ENCODE results near the gene AKAP6. TPM values are rescaled to one million over a fixed set of nuclear protein-coding genes. Genes with fewer than 3 reads are reported as not detected.

Gene AKAP6
- total RNA-seq, 2 experiments from 2014 or later: 1.2 to 1.4 TPM

DNA sequence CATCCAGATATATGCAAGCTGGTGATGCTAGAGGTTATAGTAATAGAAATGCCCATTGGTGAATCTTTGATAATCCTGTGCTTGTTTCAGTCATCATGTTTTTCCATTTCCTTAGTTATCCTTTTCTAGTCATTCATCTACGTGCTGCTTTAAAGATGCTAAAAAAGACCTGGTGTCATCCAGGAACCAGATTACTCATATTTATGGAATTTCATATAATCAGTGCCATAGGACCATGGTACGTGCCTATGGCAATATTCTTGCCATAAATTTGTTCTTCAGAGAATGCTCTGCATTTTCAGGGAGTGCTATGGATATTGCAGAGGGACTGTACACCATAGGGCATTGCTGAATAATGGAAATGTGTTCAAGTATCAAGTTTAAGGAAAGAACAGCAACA, 267.3 kb downstream of the AKAP6 start:
- DNase-seq (no peak), ATAC-seq (no peak)
- no peaks in the 10 kb centered on the region for H3K36me3 Mint-ChIP-seq (ENCODE audit: low read depth)
- intact Hi-C loops (cut with micrococcal nuclease): no loop called here
- no peak overlapping the region for H3K27ac Mint-ChIP-seq
- no peaks in the 10 kb centered on the region for H3K9me3 Mint-ChIP-seq
- H3K27me3 Mint-ChIP-seq: no peaks in the 10 kb centered on the region
- TF ChIP-seq, protein P1, sequence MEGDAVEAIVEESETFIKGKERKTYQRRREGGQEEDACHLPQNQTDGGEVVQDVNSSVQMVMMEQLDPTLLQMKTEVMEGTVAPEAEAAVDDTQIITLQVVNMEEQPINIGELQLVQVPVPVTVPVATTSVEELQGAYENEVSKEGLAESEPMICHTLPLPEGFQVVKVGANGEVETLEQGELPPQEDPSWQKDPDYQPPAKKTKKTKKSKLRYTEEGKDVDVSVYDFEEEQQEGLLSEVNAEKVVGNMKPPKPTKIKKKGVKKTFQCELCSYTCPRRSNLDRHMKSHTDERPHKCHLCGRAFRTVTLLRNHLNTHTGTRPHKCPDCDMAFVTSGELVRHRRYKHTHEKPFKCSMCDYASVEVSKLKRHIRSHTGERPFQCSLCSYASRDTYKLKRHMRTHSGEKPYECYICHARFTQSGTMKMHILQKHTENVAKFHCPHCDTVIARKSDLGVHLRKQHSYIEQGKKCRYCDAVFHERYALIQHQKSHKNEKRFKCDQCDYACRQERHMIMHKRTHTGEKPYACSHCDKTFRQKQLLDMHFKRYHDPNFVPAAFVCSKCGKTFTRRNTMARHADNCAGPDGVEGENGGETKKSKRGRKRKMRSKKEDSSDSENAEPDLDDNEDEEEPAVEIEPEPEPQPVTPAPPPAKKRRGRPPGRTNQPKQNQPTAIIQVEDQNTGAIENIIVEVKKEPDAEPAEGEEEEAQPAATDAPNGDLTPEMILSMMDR (IDR thresholded peaks at IDR 0.05): no peak
- CTCF ChIA-PET: no interaction called here
- no peaks in the 10 kb centered on the region for H3K4me1 Mint-ChIP-seq (ENCODE audit: low read depth)
- POLR2A ChIA-PET: no interaction called here
- no peak overlapping the region for H3K4me3 Mint-ChIP-seq

DNA sequence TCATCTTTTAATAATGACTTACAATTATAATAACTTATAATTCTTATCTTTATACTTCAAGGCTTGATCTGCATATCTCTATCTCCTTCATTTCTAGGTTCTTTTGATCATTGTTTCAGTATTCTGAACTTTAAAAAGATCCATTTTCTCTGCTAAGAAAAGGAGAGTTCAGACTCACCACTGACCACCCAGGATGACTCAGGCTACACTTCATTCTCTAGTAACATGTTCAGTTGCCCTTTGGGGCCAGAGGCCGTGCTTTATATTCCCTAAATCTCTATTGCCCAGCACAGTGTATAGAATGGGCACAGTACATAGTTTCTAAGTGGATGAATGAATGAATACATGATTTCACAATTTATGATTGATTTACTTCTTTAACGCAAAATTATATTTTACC, 268.7 kb downstream of the AKAP6 start:
- Mint-ChIP-seq H3K4me3 (no peak overlapping the region), H3K27ac (no peak overlapping the region), H3K4me1 (ENCODE audit: low read depth) (no peaks in the 10 kb centered on the region), H3K27me3 (peaks cover 3% of the 10 kb centered on the region), H3K36me3 (ENCODE audit: low read depth) (no peaks in the 10 kb centered on the region), H3K9me3 (no peaks in the 10 kb centered on the region)
- TF ChIP-seq, protein P1 (IDR thresholded peaks at IDR 0.05): no peak
- ChIA-PET POLR2A (no interaction called here), CTCF (no interaction called here)
- DNase-seq (no peak), ATAC-seq (no peak)
- intact Hi-C loops (cut with micrococcal nuclease): no loop called here

DNA sequence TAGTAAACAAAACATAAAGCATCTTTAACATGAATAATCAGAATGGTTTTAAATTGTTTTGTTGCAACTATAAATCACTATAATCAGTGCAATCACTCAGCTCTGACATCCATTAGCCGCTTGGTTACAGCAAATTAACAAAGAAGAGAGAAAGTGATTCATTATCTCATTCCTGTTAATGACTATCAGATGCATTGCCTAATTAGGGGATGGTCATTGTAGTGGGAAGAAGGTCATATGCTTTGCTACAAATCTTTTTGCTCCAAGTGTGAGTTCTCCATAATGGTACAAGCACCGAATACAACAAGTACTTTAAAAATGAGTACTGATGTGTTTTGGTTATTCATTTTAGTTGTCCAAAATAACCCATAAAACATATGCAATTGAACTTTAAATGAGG, 272.0 kb downstream of the AKAP6 start:
- Mint-ChIP-seq H3K4me1 (ENCODE audit: low read depth) (no peaks in the 10 kb centered on the region), H3K27me3 (peaks cover 3% of the 10 kb centered on the region), H3K4me3 (no peak overlapping the region), H3K27ac (no peak overlapping the region), H3K36me3 (ENCODE audit: low read depth) (no peaks in the 10 kb centered on the region), H3K9me3 (no peaks in the 10 kb centered on the region)
- intact Hi-C loops (cut with micrococcal nuclease): no loop called here
- DNase-seq (no peak), ATAC-seq (no peak)
- TF ChIP-seq, protein P1 (IDR thresholded peaks at IDR 0.05): no peak
- ChIA-PET CTCF (interaction anchor here (1.0 kb wide), 1 partner anchor 21 kb away, joined by 3 read pairs; no protein-coding TSS in a partner anchor), POLR2A (no interaction called here)

DNA sequence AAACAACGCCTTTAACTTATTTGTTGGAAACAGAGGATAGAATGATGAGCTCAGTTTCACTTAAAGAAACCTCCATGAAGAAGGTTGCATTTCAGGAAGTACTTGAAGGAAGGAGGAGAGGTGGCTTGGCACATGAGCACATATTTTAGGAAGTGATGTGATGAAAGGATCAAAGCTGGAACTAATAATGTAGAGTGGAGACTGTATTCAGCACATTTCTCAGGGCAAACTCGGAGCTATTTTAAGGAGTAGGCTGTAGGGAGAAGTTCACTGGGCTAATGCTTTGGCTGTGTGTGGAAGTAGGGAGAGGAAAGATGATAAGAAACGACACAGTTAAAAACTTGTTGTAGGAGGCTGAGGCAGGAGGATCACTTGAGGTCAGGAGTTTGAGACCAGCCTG, 272.8 kb downstream of the AKAP6 start:
- Mint-ChIP-seq H3K36me3 (ENCODE audit: low read depth) (no peaks in the 10 kb centered on the region), H3K9me3 (no peaks in the 10 kb centered on the region), H3K4me3 (no peak overlapping the region), H3K27ac (no peak overlapping the region), H3K4me1 (ENCODE audit: low read depth) (no peaks in the 10 kb centered on the region), H3K27me3 (peaks cover 3% of the 10 kb centered on the region)
- TF ChIP-seq, protein P1 (IDR thresholded peaks at IDR 0.05): no peak
- ChIA-PET CTCF (interaction anchor here (1.0 kb wide), 2 partner anchors 22 to 26 kb away, joined by 3 read pairs; no protein-coding TSS in a partner anchor), POLR2A (no interaction called here)
- DNase-seq (no peak), ATAC-seq (no peak)
- intact Hi-C loops (cut with micrococcal nuclease): no loop called here

DNA sequence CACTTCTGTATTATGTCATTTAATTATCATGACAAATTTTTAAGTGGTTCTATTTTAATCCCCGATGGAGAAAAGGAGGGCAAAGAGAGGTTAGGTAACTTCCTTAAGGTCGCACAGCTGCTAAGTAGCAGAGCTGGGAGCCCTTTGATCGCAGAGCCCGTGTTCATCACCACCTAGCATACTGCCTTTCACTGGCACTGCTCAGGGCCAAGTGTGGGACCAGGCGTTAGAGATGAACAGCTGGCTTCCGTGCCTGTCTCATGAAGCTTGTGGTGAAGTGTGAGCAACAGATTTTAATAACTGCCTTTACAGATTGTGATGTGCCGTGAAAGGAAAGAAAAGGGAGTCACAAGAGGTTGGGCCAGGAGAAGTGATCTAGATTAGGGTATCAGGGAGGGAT, 273.6 kb downstream of the AKAP6 start:
- no peak overlapping the region for H3K27ac Mint-ChIP-seq
- ATAC-seq (no peak), DNase-seq (no peak)
- CTCF ChIA-PET: interaction anchor here (1.0 kb wide), 1 partner anchor 27 kb away, joined by 3 read pairs; no protein-coding TSS in a partner anchor
- H3K4me3 Mint-ChIP-seq: no peak overlapping the region
- intact Hi-C loops (cut with micrococcal nuclease): no loop called here
- no peaks in the 10 kb centered on the region for H3K4me1 Mint-ChIP-seq (ENCODE audit: low read depth)
- POLR2A ChIA-PET: no interaction called here
- no peaks in the 10 kb centered on the region for H3K36me3 Mint-ChIP-seq (ENCODE audit: low read depth)
- peaks cover 3% of the 10 kb centered on the region for H3K27me3 Mint-ChIP-seq
- H3K9me3 Mint-ChIP-seq: no peaks in the 10 kb centered on the region
- TF ChIP-seq, protein P1 (IDR thresholded peaks at IDR 0.05): no peak
